ENCODE results near the gene LCORL.

Gene LCORL

GRCh38 chr4:17805580-17806155 lies 215.9 kb downstream of the LCORL start:
- H3K4me3 ChIP-seq (ENCODE audit: low read length), result no peak overlapping the region
- no peak for DNase-seq (ENCODE audit: low read depth)
- TF ChIP-seq CTCF (conservative IDR thresholded peaks at IDR 0.05; ENCODE audit: low read length), result no peak

GRCh38 chr4:17797808-17798207 lies 223.7 kb downstream of the LCORL start:
- H3K4me3 ChIP-seq (ENCODE audit: low read length), result no peak overlapping the region
- no peak for TF ChIP-seq CTCF (conservative IDR thresholded peaks at IDR 0.05; ENCODE audit: low read length)
- no peak for DNase-seq (ENCODE audit: low read depth)

GRCh38 chr4:17794730-17795129 lies 226.8 kb downstream of the LCORL start:
- no peak for TF ChIP-seq CTCF (conservative IDR thresholded peaks at IDR 0.05; ENCODE audit: low read length)
- no peak for DNase-seq (ENCODE audit: low read depth)
- no peak overlapping the region for H3K4me3 ChIP-seq (ENCODE audit: low read length)
